ENCODE measurements around the gene RAE1. TPM values are rescaled to one million over a fixed set of nuclear protein-coding genes. Genes with fewer than 3 reads are reported as not detected.
A peak's percentile ranks its signal among the peaks of the same experiment; 100 is the strongest.

Gene RAE1
- total and polyA plus RNA-seq, 11 donors: 7.5 to 26.8 (median 15.5) TPM

GRCh38 chr20:57380081-57380750, 29.2 kb downstream of the RAE1 start:
- H3K4me1 ChIP-seq: peaks cover 0 to 18% (median 11%) of the 10 kb centered on the region in 12 donors

GRCh38 chr20:57381596-57382503, 30.8 kb downstream of the RAE1 start:
- Histone ChIP-seq H3K27me3 (no peaks in the 10 kb centered on the region), H3K36me3 (peaks cover 0 to 49% (median 30%) of the 10 kb centered on the region in 9 donors), H3K4me1 (peaks cover 0 to 17% (median 13%) of the 10 kb centered on the region in 12 donors), H3K4me3 (no peak overlapping the region), H3K27ac (no peak overlapping the region), H3K9me3 (peaks cover 0 to 5% (median 0%) of the 10 kb centered on the region in 12 donors)
- ATAC-seq (peak in 3 of 4 donors; percentile 47 to 64 (median 62)), DNase-seq (peak; percentile 74 to 91 (median 74))
- TF ChIP-seq POLR2A (IDR thresholded peaks at IDR 0.05) (no peak), CTCF (IDR thresholded peaks at IDR 0.05) (peak; percentile 85 to 96 (median 92))
- 46 to 51% (median 49%) methylated on average over 20 of the region's 20 CpGs for WGBS, 4 donors
- intact Hi-C loops (cut with DNase I): loop anchor here (1.0 to 10.0 kb wide), 9 partner anchors 111 to 833 kb away; no protein-coding TSS in a partner anchor

More at GRCh38 chr20:57380081-57380750, 29.2 kb downstream of the RAE1 start:
- H3K9me3 ChIP-seq: no peaks in the 10 kb centered on the region
- ATAC-seq: no peak
- 88 to 92% (median 91%) methylated on average over 10 of the region's 10 CpGs for WGBS, 4 donors
- TF ChIP-seq CTCF (IDR thresholded peaks at IDR 0.05) (no peak), POLR2A (IDR thresholded peaks at IDR 0.05) (no peak)
- no peaks in the 10 kb centered on the region for H3K27me3 ChIP-seq
- no peak overlapping the region for H3K4me3 ChIP-seq
- peaks cover 0 to 63% (median 46%) of the 10 kb centered on the region in 9 donors for H3K36me3 ChIP-seq
- no peak overlapping the region for H3K27ac ChIP-seq
- DNase-seq: peak in 1 of 5 donors; percentile 20
- intact Hi-C loops (cut with DNase I): loop anchor here in 7 of 10 donors (2.0 to 10.0 kb wide), 5 partner anchors 117 to 835 kb away; no protein-coding TSS in a partner anchor

GRCh38 chr20:57382516-57382915, 31.5 kb downstream of the RAE1 start:
- intact Hi-C loops (cut with DNase I): loop anchor here in 7 of 10 donors (2.0 to 10.0 kb wide), 5 partner anchors 110 to 832 kb away; no protein-coding TSS in a partner anchor
- Histone ChIP-seq H3K27ac (no peak overlapping the region), H3K9me3 (peaks cover 0 to 5% (median 0%) of the 10 kb centered on the region in 12 donors), H3K4me3 (no peak overlapping the region), H3K27me3 (no peaks in the 10 kb centered on the region), H3K4me1 (peaks cover 0 to 17% (median 13%) of the 10 kb centered on the region in 12 donors), H3K36me3 (peaks cover 0 to 43% (median 23%) of the 10 kb centered on the region in 9 donors)
- 89 to 94% (median 89%) methylated on average over 5 of the region's 5 CpGs for WGBS, 4 donors
- ATAC-seq (no peak), DNase-seq (no peak)
- no peak for TF ChIP-seq CTCF (IDR thresholded peaks at IDR 0.05)
- no peak for TF ChIP-seq POLR2A (IDR thresholded peaks at IDR 0.05)
